ENCODE data around the gene OGFOD2.

Gene OGFOD2

GRCh38 chr12:122975790-122976647 lies 975 bp downstream of the OGFOD2 start:
- in situ Hi-C loops (cut with MboI; ENCODE audit: low sequenced_read_pairs): no loop called here

- in situ Hi-C loops (cut with MboI; ENCODE audit: low sequenced_read_pairs): no loop called here
These were observed 1.6 kb downstream of the OGFOD2 start for GRCh38 chr12:122976648-122976975.

GRCh38 chr12:122977153-122977552 lies 2.1 kb downstream of the OGFOD2 start:
- in situ Hi-C loops (cut with MboI; ENCODE audit: low sequenced_read_pairs): no loop called here

- in situ Hi-C loops (cut with MboI; ENCODE audit: low sequenced_read_pairs): no loop called here
These were observed 2.8 kb downstream of the OGFOD2 start for GRCh38 chr12:122977655-122978392.

GRCh38 chr12:122978507-122978955 lies 3.5 kb downstream of the OGFOD2 start:
- in situ Hi-C loops (cut with MboI; ENCODE audit: low sequenced_read_pairs): no loop called here

GRCh38 chr12:122979001-122979907 lies 4.2 kb downstream of the OGFOD2 start:
- in situ Hi-C loops (cut with MboI; ENCODE audit: low sequenced_read_pairs): no loop called here

- in situ Hi-C loops (cut with MboI; ENCODE audit: low sequenced_read_pairs): no loop called here
These were observed 4.8 kb downstream of the OGFOD2 start for GRCh38 chr12:122979908-122980182.

GRCh38 chr12:122980183-122981035 lies 5.4 kb downstream of the OGFOD2 start, which contains the start of gene ARL6IP4:
Gene ARL6IP4 (plus strand): TSS chr12:122980681. CDS start chr12:122981140, 459 bp downstream.
- in situ Hi-C loops (cut with MboI; ENCODE audit: low sequenced_read_pairs): no loop called here

- in situ Hi-C loops (cut with MboI; ENCODE audit: low sequenced_read_pairs): no loop called here
These were observed 6.0 kb downstream of the OGFOD2 start for GRCh38 chr12:122981036-122981471.

GRCh38 chr12:122981587-122982476 lies 6.8 kb downstream of the OGFOD2 start:
- in situ Hi-C loops (cut with MboI; ENCODE audit: low sequenced_read_pairs): no loop called here

- in situ Hi-C loops (cut with MboI; ENCODE audit: low sequenced_read_pairs): no loop called here
These were observed 7.4 kb downstream of the OGFOD2 start for GRCh38 chr12:122982477-122982815.

- in situ Hi-C loops (cut with MboI; ENCODE audit: low sequenced_read_pairs): no loop called here
These were observed 8.1 kb downstream of the OGFOD2 start for GRCh38 chr12:122982963-122983788.

- in situ Hi-C loops (cut with MboI; ENCODE audit: low sequenced_read_pairs): no loop called here
These were observed 8.9 kb downstream of the OGFOD2 start for GRCh38 chr12:122983789-122984515.

GRCh38 chr12:122984612-122985337 lies 9.7 kb downstream of the OGFOD2 start:
- in situ Hi-C loops (cut with MboI; ENCODE audit: low sequenced_read_pairs): no loop called here

GRCh38 chr12:122985338-122986257 lies 10.6 kb downstream of the OGFOD2 start:
- in situ Hi-C loops (cut with MboI; ENCODE audit: low sequenced_read_pairs): no loop called here

- in situ Hi-C loops (cut with MboI; ENCODE audit: low sequenced_read_pairs): no loop called here
These were observed 11.3 kb downstream of the OGFOD2 start for GRCh38 chr12:122986258-122986871.

All from HL-60/S4 (cell line).